Measurements from ENCODE around the gene DHRSX. TPM values are rescaled to one million over a fixed set of nuclear protein-coding genes. Genes with fewer than 3 reads are reported as not detected.

Gene DHRSX
- total RNA-seq, 6 donors from 2014 or later = 18.2 to 34.8 (median 21.2) TPM

DNA sequence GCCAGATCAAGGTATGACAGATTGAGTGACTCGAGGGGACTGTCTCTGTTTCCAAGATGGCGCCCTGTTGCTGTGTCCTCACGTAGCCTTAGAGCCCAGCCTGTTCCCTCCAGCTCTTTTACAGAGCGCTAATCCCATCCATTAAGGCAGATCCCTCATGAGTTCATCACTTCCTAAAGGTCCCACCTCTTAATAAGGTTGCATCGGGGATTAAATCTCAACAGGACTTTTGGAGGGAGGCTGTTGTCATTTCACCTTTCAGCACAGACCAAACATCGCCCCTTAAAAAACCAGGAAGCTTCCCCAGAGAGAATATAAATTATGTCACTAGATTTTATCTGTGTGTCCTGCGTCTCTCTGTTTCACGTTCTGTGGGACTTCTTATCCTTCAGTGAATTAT is 32.6 kb upstream of the DHRSX start:
- no peaks in the 10 kb centered on the region for H3K4me1 ChIP-seq

GRCh38 chrX:2526390-2526789 is 25.6 kb upstream of the DHRSX start:
- Histone ChIP-seq H3K9me3 (no peaks in the 10 kb centered on the region), H3K27ac (no peak overlapping the region), H3K4me1 (no peaks in the 10 kb centered on the region), H3K36me3 (no peaks in the 10 kb centered on the region), H3K4me3 (no peak overlapping the region), H3K27me3 (no peaks in the 10 kb centered on the region)
- 86 to 89% methylated on average over 10 of the region's 10 CpGs for WGBS, 2 donors
- no peak for TF ChIP-seq EP300 (IDR thresholded peaks at IDR 0.05)
- no peak for TF ChIP-seq POLR2AphosphoS5 (IDR thresholded peaks at IDR 0.05)
- no peak for TF ChIP-seq POLR2A (IDR thresholded peaks at IDR 0.05)
- no peak for TF ChIP-seq CTCF (IDR thresholded peaks at IDR 0.05)
- no peak for ATAC-seq (ENCODE audit: low FRiP score in 2 of 2)
- no peak for DNase-seq

More for the DNA sequence above, 32.6 kb upstream of the DHRSX start:
- 56 to 61% methylated on average over 8 of the region's 8 CpGs for WGBS, 2 donors
- no peaks in the 10 kb centered on the region for H3K36me3 ChIP-seq
- ATAC-seq (ENCODE audit: low FRiP score in 2 of 2) = no peak
- TF ChIP-seq POLR2A (IDR thresholded peaks at IDR 0.05) (no peak), EP300 (IDR thresholded peaks at IDR 0.05) (no peak), CTCF (IDR thresholded peaks at IDR 0.05) (no peak), POLR2AphosphoS5 (IDR thresholded peaks at IDR 0.05) (no peak)
- H3K27me3 ChIP-seq = no peaks in the 10 kb centered on the region
- H3K9me3 ChIP-seq = no peaks in the 10 kb centered on the region
- H3K27ac ChIP-seq = no peak overlapping the region
- no peak for DNase-seq
- H3K4me3 ChIP-seq = no peak overlapping the region

DNA sequence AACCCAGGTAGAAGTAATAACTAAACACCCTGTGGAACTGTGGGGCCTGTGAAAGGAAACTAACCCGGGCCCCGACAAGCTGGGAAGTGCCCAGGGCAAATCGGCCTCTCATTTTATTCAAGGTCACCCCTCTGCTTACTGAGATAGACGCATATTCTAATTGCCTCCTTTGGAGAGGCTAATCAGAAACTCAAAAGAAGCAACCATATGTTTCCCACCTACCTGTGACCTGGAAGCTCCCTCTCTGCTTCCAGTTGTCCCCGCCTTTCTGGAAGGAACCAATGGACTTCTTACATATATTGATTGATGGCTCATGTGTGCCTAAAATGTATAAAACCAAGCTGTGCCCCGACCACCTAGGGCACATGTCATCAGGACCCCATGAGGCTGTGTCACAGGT is 23.1 kb upstream of the DHRSX start:
- 72 to 76% methylated on average over 6 of the region's 6 CpGs for WGBS, 2 donors
- Histone ChIP-seq H3K4me3 (no peak overlapping the region), H3K9me3 (no peaks in the 10 kb centered on the region), H3K4me1 (no peaks in the 10 kb centered on the region), H3K27me3 (no peaks in the 10 kb centered on the region), H3K36me3 (no peaks in the 10 kb centered on the region), H3K27ac (no peak overlapping the region)
- TF ChIP-seq EP300 (IDR thresholded peaks at IDR 0.05) (no peak), POLR2AphosphoS5 (IDR thresholded peaks at IDR 0.05) (no peak), CTCF (IDR thresholded peaks at IDR 0.05) (no peak), POLR2A (IDR thresholded peaks at IDR 0.05) (no peak)
- ATAC-seq (ENCODE audit: low FRiP score in 2 of 2) (no peak), DNase-seq (no peak)

DNA sequence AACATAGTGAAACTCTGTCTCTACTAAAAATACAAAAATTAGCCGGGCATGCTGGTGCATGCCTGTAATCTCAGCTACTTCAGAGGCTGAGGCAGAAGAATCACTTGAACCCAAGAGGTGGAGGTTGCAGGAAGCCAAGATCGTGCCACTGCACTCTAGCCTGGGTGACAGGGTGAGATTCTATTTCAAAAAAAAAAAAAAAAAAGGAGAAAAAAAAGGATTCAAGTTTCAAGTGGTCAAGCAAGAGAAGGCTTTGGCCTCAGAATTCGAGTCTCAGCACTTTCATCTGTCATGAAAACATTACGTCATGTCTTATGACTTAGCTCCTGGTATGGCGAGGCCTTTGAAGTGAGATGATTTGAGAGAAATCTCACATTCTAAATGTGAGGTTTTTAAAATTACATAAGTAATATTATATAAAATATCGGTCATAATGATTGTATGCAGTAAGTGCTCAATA is 21.2 kb upstream of the DHRSX start:
- DNase-seq (no peak), ATAC-seq (ENCODE audit: low FRiP score in 2 of 2) (peak in 1 of 2 donors; percentile 56)
- Histone ChIP-seq H3K9me3 (no peaks in the 10 kb centered on the region), H3K4me3 (no peak overlapping the region), H3K27ac (peak overlapping the region in 1 of 4 donors; percentile 35), H3K27me3 (no peaks in the 10 kb centered on the region), H3K4me1 (no peaks in the 10 kb centered on the region), H3K36me3 (no peaks in the 10 kb centered on the region)
- WGBS, 2 donors = 67 to 70% methylated on average over 6 of the region's 6 CpGs
- TF ChIP-seq CTCF (IDR thresholded peaks at IDR 0.05) (no peak), EP300 (IDR thresholded peaks at IDR 0.05) (no peak), POLR2AphosphoS5 (IDR thresholded peaks at IDR 0.05) (no peak)

All from upper lobe of left lung (tissue), 6 donors.